H1 (cell line): ENCODE measurements around the gene RARB. TPM values are rescaled to one million over a fixed set of nuclear protein-coding genes. Genes with fewer than 3 reads are reported as not detected.

Source experiments
- CTCF ChIA-PET: fragments of 300-600 bp; sonication (Branson Sonifier 250); formaldehyde crosslinking; loops from one replicate; lab custom pipeline; 2021; ENCODE audit not compliant: partially characterized antibody; lab: Charles Lee
- POLR2A ChIA-PET: fragments of 300-600 bp; sonication (Branson Sonifier 250); formaldehyde crosslinking; loops from one replicate; lab custom pipeline; 2021; ENCODE audit warnings: inconsistent platforms; ENCODE audit not compliant: partially characterized antibody; lab: Charles Lee
- DNase-seq, 2 experiments: peaks; one replicate each; pipeline versions ENCODE4 v3.0.0 to v3.0.0-alpha.2; 2010 to 2022; ENCODE audit warnings: low spot score in 2 of 2, low read depth in 1 of 2, mixed read lengths in 1 of 2
- FAIRE-seq: peaks from 2 replicates; lab custom pipeline; 2011; peaks lifted over from hg19 to GRCh38; lab: Jason Lieb, UNC
- H2AFZ ChIP-seq: 2 replicates; pipeline ENCODE4 v1.8.1; 2012; ENCODE audit warnings: low read length, inconsistent platforms
- H2AK5ac ChIP-seq: 2 replicates; pipeline ENCODE4 v1.6.1; 2013; ENCODE audit warnings: low read depth, low read length
- H2BK120ac ChIP-seq: replicated peaks from 2 replicates; pipeline ENCODE3; 2013; ENCODE audit warnings: low read depth, low read length, inconsistent platforms
- H2BK12ac ChIP-seq: 2 replicates; pipeline ENCODE4 v1.6.1; 2013; ENCODE audit warnings: low read depth, low read length
- H2BK15ac ChIP-seq: 2 replicates; pipeline ENCODE4 v1.6.1; 2013; ENCODE audit warnings: low read length
- H2BK20ac ChIP-seq: 2 replicates; pipeline ENCODE4 v1.6.1; 2013; ENCODE audit warnings: low read length
- H2BK5ac ChIP-seq: 2 replicates; pipeline ENCODE4 v1.6.1; 2013; ENCODE audit warnings: low read depth, low read length
- H3K14ac ChIP-seq: 2 replicates; pipeline ENCODE4 v1.6.1; 2013; ENCODE audit warnings: inconsistent platforms; ENCODE audit not compliant: insufficient read length
- H3K18ac ChIP-seq: 2 replicates; pipeline ENCODE4 v1.6.1; 2013; ENCODE audit warnings: low read length; ENCODE audit errors: extremely low read depth
- H3K23ac ChIP-seq: 2 replicates; pipeline ENCODE4 v1.6.1; 2013; ENCODE audit warnings: inconsistent platforms; ENCODE audit not compliant: insufficient read length
- H3K23me2 ChIP-seq: 2 replicates; pipeline ENCODE4 v1.6.1; 2013; ENCODE audit warnings: low read depth, low read length
- H3K27ac ChIP-seq: 2 replicates; pipeline ENCODE4 v1.6.1; 2011; ENCODE audit warnings: low read depth, low read length, inconsistent platforms
- H3K27me3 ChIP-seq, 4 experiments: replicated peaks in 1 of 4; 1 replicate in 1 of 4; 2 replicates in 3 of 4; pipeline versions ENCODE4 v1.6.1 to v1.8.1; 2011 to 2013; ENCODE audit warnings: low read length in 3 of 4, mild to moderate bottlenecking in 3 of 4, inconsistent platforms in 2 of 4, mixed read lengths in 2 of 4, moderate library complexity in 1 of 4; ENCODE audit not compliant: control insufficient read depth in 3 of 4, insufficient read depth in 3 of 4; ENCODE audit errors: extremely low read depth in 1 of 4
- H3K36me3 ChIP-seq, 4 experiments: 2 replicates each; pipeline versions ENCODE4 v1.6.1 to v1.8.1; 2011 to 2013; ENCODE audit warnings: mild to moderate bottlenecking in 4 of 4, low read length in 3 of 4, moderate library complexity in 2 of 4, control low read depth in 1 of 4, inconsistent platforms in 1 of 4; ENCODE audit not compliant: insufficient read depth in 4 of 4, control insufficient read depth in 2 of 4
- H3K4ac ChIP-seq: replicated peaks from 2 replicates; pipeline ENCODE3; 2013; ENCODE audit warnings: low read length, low read depth, mixed read lengths, inconsistent platforms; ENCODE audit not compliant: insufficient read length
- H3K4me1 ChIP-seq, 4 experiments: replicated peaks in 1 of 4; 1 replicate in 1 of 4; 2 replicates in 3 of 4; pipeline versions ENCODE4 v1.6.1 to v1.8.1; 2011 to 2013; ENCODE audit warnings: low read length in 3 of 4, inconsistent platforms in 2 of 4, mixed read lengths in 1 of 4; ENCODE audit not compliant: insufficient read depth in 4 of 4, control insufficient read depth in 3 of 4
- H3K4me2 ChIP-seq, 2 experiments: 2 replicates each; pipeline versions ENCODE4 v1.6.1 to v1.8.1; 2011 to 2013; ENCODE audit warnings: low read depth in 2 of 2, low read length in 2 of 2, control low read depth in 1 of 2, inconsistent platforms in 1 of 2, mild to moderate bottlenecking in 1 of 2; ENCODE audit not compliant: insufficient read depth in 1 of 2
- H3K4me3 ChIP-seq, 4 experiments: fragments of 200-600, 300-600 bp in 1 of 4; sonication (generic), shearing (Covaris generic), sonication (Bioruptor Twin) in 1 of 4; 2 replicates each; pipeline versions ENCODE4 v1.5.1 to v1.8.1; 2011 to 2016; ENCODE audit warnings: low read length in 4 of 4, low read depth in 3 of 4, control low read depth in 2 of 4, inconsistent platforms in 2 of 4, mild to moderate bottlenecking in 2 of 4, mixed read lengths in 1 of 4, moderate library complexity in 1 of 4; ENCODE audit not compliant: insufficient read depth in 2 of 4; ENCODE audit errors: extremely low read depth in 1 of 4
- H3K56ac ChIP-seq: replicated peaks from 2 replicates; pipeline ENCODE3; 2013; ENCODE audit warnings: low read depth, mild to moderate bottlenecking, mixed read lengths, low read length, inconsistent platforms; ENCODE audit not compliant: insufficient read length
- H3K79me1 ChIP-seq: 2 replicates; pipeline ENCODE4 v1.6.1; 2013; ENCODE audit warnings: low read depth, low read length, control low read depth
- H3K79me2 ChIP-seq, 2 experiments: 2 replicates each; pipeline versions ENCODE4 v1.6.1 to v1.8.1; 2012 to 2013; ENCODE audit warnings: low read length in 2 of 2, mild to moderate bottlenecking in 2 of 2, inconsistent platforms in 1 of 2; ENCODE audit not compliant: insufficient read depth in 2 of 2, control insufficient read depth in 1 of 2
- H3K9ac ChIP-seq, 4 experiments: replicated peaks in 1 of 4; 1 replicate in 1 of 4; 2 replicates in 3 of 4; pipeline versions ENCODE4 v1.6.1 to v1.8.1; 2011 to 2013; ENCODE audit warnings: low read depth in 3 of 4, low read length in 3 of 4, control low read depth in 2 of 4, mild to moderate bottlenecking in 2 of 4, moderate library complexity in 2 of 4, inconsistent platforms in 1 of 4; ENCODE audit errors: extremely low read depth in 1 of 4
- H3K9me3 ChIP-seq, 2 experiments: 2 replicates each; pipeline versions ENCODE4 v1.6.1 to v1.8.1; 2012 to 2013; ENCODE audit warnings: mild to moderate bottlenecking in 2 of 2, moderate library complexity in 2 of 2, control low read depth in 1 of 2, inconsistent platforms in 1 of 2, low read depth in 1 of 2, low read length in 1 of 2, mixed read lengths in 1 of 2; ENCODE audit not compliant: insufficient read depth in 2 of 2
- H4K20me1 ChIP-seq, 2 experiments: replicated peaks in 1 of 2; 2 replicates each; pipeline versions ENCODE3 to v1.8.1; 2011 to 2013; ENCODE audit warnings: inconsistent platforms in 2 of 2, low read length in 2 of 2, mild to moderate bottlenecking in 1 of 2; ENCODE audit not compliant: insufficient read depth in 2 of 2, control insufficient read depth in 1 of 2
- H4K5ac ChIP-seq: 2 replicates; pipeline ENCODE4 v1.6.1; 2013; ENCODE audit warnings: low read length, low read depth, mixed read lengths, inconsistent platforms; ENCODE audit not compliant: insufficient read length
- H4K8ac ChIP-seq: 2 replicates; pipeline ENCODE4 v1.8.0; 2013; ENCODE audit warnings: mild to moderate bottlenecking, moderate library complexity, low read length, inconsistent platforms; ENCODE audit not compliant: insufficient read depth; ENCODE audit errors: extremely low read depth
- H4K91ac ChIP-seq: replicated peaks from 2 replicates; pipeline ENCODE3; 2013; ENCODE audit warnings: low read length, mixed read lengths, inconsistent platforms; ENCODE audit not compliant: insufficient read length
- CHD1 ChIP-seq: IDR thresholded peaks from 2 replicates; pipeline ENCODE4 v1.6.1; 2012; ENCODE audit warnings: low read depth, low read length, improper control_type of control experiment
- RFX5 ChIP-seq: IDR thresholded peaks from 2 replicates; pipeline ENCODE4 v1.6.1; 2011; ENCODE audit warnings: low read depth, low read length, improper control_type of control experiment, borderline replicate concordance
- RXRA ChIP-seq: IDR thresholded peaks from 2 replicates; pipeline ENCODE4 v1.6.1; 2011; ENCODE audit warnings: low read depth, mild to moderate bottlenecking, low read length, moderate library complexity; ENCODE audit not compliant: insufficient read depth
- SIN3A ChIP-seq, 2 experiments: IDR thresholded peaks in 1 of 2; conservative IDR thresholded peaks in 1 of 2; 2 replicates each; pipeline ENCODE4 v1.6.1; 2011 to 2012; ENCODE audit warnings: low read length in 2 of 2, improper control_type of control experiment in 1 of 2, low read depth in 1 of 2, mild to moderate bottlenecking in 1 of 2
- ZNF274 ChIP-seq: IDR thresholded peaks from 2 replicates; pipeline ENCODE4 v1.7.0; 2012; ENCODE audit warnings: low read length, borderline replicate concordance; ENCODE audit errors: extremely low read depth
- WGBS, 2 experiments: shearing (Covaris generic) in 1 of 2; methylation state at CpG; one replicate each; pipeline versions ENCODE4 v1.1.6 to v1.1.7; 2013 to 2015; ENCODE audit warnings: low lambda C conversion rate in 2 of 2, mixed read lengths in 2 of 2, inconsistent platforms in 1 of 2, low coverage in 1 of 2, missing lambda C conversion rate in 1 of 2; ENCODE audit not compliant: insufficient replicate concordance in 2 of 2, insufficient coverage in 1 of 2, insufficient read length in 1 of 2; ENCODE audit errors: extremely low coverage in 1 of 2, missing lambda C conversion rate in 1 of 2; 5-methylcytosine and 5-hydroxymethylcytosine counted together
- polyA plus RNA-seq, 7 experiments: library from polyadenylated mRNA; depleted of rRNA in 3 of 7; stranded (reverse) in 5 of 7; unstranded in 2 of 7; fragments of >200 nt in 5 of 7; fragments of 200-250 nt in 2 of 7; gene quantifications; 1 replicate in 5 of 7; 2 replicates in 1 of 7; 4 replicates in 1 of 7; pipeline versions ENCODE4 v1.2.1 to v1.2.3, GENCODE V29; 2011 to 2013; ENCODE audit warnings: missing spikeins in 2 of 7, mixed read lengths in 2 of 7
- total RNA-seq: library from RNA; stranded (reverse); fragmentation: NEBNext Ultra II Directional; extraction: Animal tissue kit (Norgen Biotek cat#: 25700); gene quantifications from 2 replicates; pipeline ENCODE4 v1.2.1, GENCODE V29; 2021

The RARB gene
- total and polyA plus RNA-seq, 2 of the 8 experiments (the other 6 are each of a cell fraction or from before 2014, with no cell fraction given) = 0.15 to 0.22 TPM

- Histone ChIP-seq H4K5ac (no peak overlapping the region), H3K4me3 (no peak overlapping the region), H3K79me1 (no peaks in the 10 kb centered on the region), H3K79me2 (no peaks in the 10 kb centered on the region), H3K36me3 (no peaks in the 10 kb centered on the region), H3K18ac (no peak overlapping the region), H3K23me2 (no peaks in the 10 kb centered on the region), H2BK15ac (no peak overlapping the region), H4K91ac (no peak overlapping the region), H2BK12ac (no peak overlapping the region), H2AFZ (no peak overlapping the region), H2BK5ac (no peak overlapping the region), H3K27ac (no peak overlapping the region), H2BK20ac (no peak overlapping the region), H3K27me3 (no peaks in the 10 kb centered on the region), H2AK5ac (no peak overlapping the region), H3K4ac (no peak overlapping the region), H4K8ac (no peak overlapping the region), H3K4me1 (no peaks in the 10 kb centered on the region), H3K23ac (no peak overlapping the region), H4K20me1 (no peaks in the 10 kb centered on the region), H3K9me3 (0 out of 4 replicates have a peak, but pooled peaks cover 0 to 4% of the 10 kb centered on the region in 2 experiments), H2BK120ac (no peak overlapping the region), H3K14ac (no peak overlapping the region), H3K4me2 (no peak overlapping the region), H3K56ac (no peak overlapping the region), H3K9ac (no peak overlapping the region)
- 82% methylated on average over 1 of the region's 1 CpG; no CpG with 5 or more reads in 1 of the 2 experiments for WGBS, 2 experiments
- CTCF ChIA-PET = no interaction called here
- DNase-seq (no peak), FAIRE-seq (no peak)
- TF ChIP-seq ZNF274 (peak; percentile 60; the same call in 1 of the 2 replicates), RFX5 (no peak), SIN3A (conservative IDR thresholded peaks at IDR 0.05 in 1 of 2, IDR thresholded peaks at IDR 0.05 in 1 of 2; ENCODE audit: low read depth in 1 of 2, low read length in 2 of 2) (no peak), RXRA (no peak), CHD1 (no peak)
- POLR2A ChIA-PET = no interaction called here
These were observed 65.7 kb downstream of the RARB start for GRCh38 chr3:25493786-25494185.
